IMR-90 (cell line): ENCODE results near the gene BICD2. TPM values are rescaled to one million over a fixed set of nuclear protein-coding genes. Genes with fewer than 3 reads are reported as not detected.

Experiments used
- ATAC-seq: fragments of 200-7000 bp; cut with Tn5 transposase; 2 replicates; pipeline ENCODE4 v1.9.1; 2020; ENCODE audit warnings: low read depth, mild to moderate bottlenecking, moderate library complexity
- BruUV-seq: library from RNA; stranded (reverse); fragments of 400-500 nt; replicated peaks from 2 replicates; lab custom pipeline; 2021; lab: Mats Ljungman, UMichigan
- CTCF ChIA-PET: fragments of 300-600 bp; formaldehyde crosslinking; extraction: SDS; loops from one replicate; lab custom pipeline; 2021; ENCODE audit warnings: antibody characterized with exemption; lab: Yijun Ruan, JAX
- POLR2A ChIA-PET: fragments of 300-600 bp; sonication (Branson Sonifier 250); formaldehyde crosslinking; loops from one replicate; lab custom pipeline; 2022; ENCODE audit warnings: antibody characterized with exemption; ENCODE audit not compliant: unreplicated experiment; lab: Charles Lee
- DNase-seq: peaks from one replicate; pipeline ENCODE4 v3.0.0; 2013
- H2AFZ ChIP-seq: replicated peaks from 2 replicates; pipeline ENCODE3; 2013; ENCODE audit warnings: low read length, mild to moderate bottlenecking; ENCODE audit not compliant: poor library complexity
- H2AK5ac ChIP-seq: 2 replicates; pipeline ENCODE4 v1.6.1; 2013; ENCODE audit warnings: low read depth, low read length, inconsistent platforms
- H2AK9ac ChIP-seq: replicated peaks from 2 replicates; pipeline ENCODE3; 2013; ENCODE audit warnings: mild to moderate bottlenecking, low read depth, low read length, moderate library complexity; ENCODE audit not compliant: poor library complexity
- H2BK120ac ChIP-seq: 2 replicates; pipeline ENCODE4 v1.6.1; 2013; ENCODE audit warnings: low read depth, low read length, inconsistent platforms
- H2BK15ac ChIP-seq: 3 replicates; pipeline ENCODE4 v1.6.1; 2013; ENCODE audit warnings: low read depth, low read length, inconsistent platforms
- H2BK20ac ChIP-seq: 2 replicates; pipeline ENCODE4 v1.6.1; 2013; ENCODE audit warnings: low read depth, mild to moderate bottlenecking, inconsistent platforms, low read length, moderate library complexity
- H2BK5ac ChIP-seq: 2 replicates; pipeline ENCODE4 v1.6.1; 2013; ENCODE audit warnings: mild to moderate bottlenecking, low read depth, low read length, inconsistent platforms; ENCODE audit not compliant: poor library complexity, severe bottlenecking
- H3K14ac ChIP-seq: replicated peaks from 2 replicates; pipeline ENCODE4 v1.6.1; 2013; ENCODE audit warnings: low read depth, low read length, inconsistent platforms
- H3K18ac ChIP-seq: 2 replicates; pipeline ENCODE4 v1.6.1; 2013; ENCODE audit warnings: low read depth, low read length, control low read depth
- H3K23ac ChIP-seq: 2 replicates; pipeline ENCODE4 v1.6.1; 2013; ENCODE audit warnings: low read depth, low read length, inconsistent platforms
- H3K27ac ChIP-seq: 2 replicates; pipeline ENCODE4 v1.5.1; 2013; ENCODE audit warnings: mild to moderate bottlenecking, control low read depth, low read length; ENCODE audit not compliant: insufficient read depth
- H3K27me3 ChIP-seq: 2 replicates; pipeline ENCODE4 v1.6.1; 2013; ENCODE audit warnings: low read length; ENCODE audit not compliant: control insufficient read depth, insufficient read depth
- H3K36me3 ChIP-seq: 2 replicates; pipeline ENCODE4 v1.6.1; 2013; ENCODE audit warnings: low read length, mixed read lengths; ENCODE audit not compliant: control insufficient read depth, insufficient read depth
- H3K4ac ChIP-seq: 2 replicates; pipeline ENCODE4 v1.6.1; 2013; ENCODE audit warnings: low read depth, low read length, inconsistent platforms
- H3K4me1 ChIP-seq: 2 replicates; pipeline ENCODE4 v1.6.1; 2013; ENCODE audit warnings: low read length, mixed read lengths; ENCODE audit not compliant: control insufficient read depth, insufficient read depth
- H3K4me2 ChIP-seq: 2 replicates; pipeline ENCODE4 v1.6.1; 2013; ENCODE audit warnings: low read depth, mild to moderate bottlenecking, control low read depth, low read length, moderate library complexity
- H3K4me3 ChIP-seq: 2 replicates; pipeline ENCODE4 v1.5.1; 2013; ENCODE audit warnings: low read depth, mild to moderate bottlenecking, control low read depth, low read length, moderate library complexity; ENCODE audit not compliant: insufficient read depth
- H3K56ac ChIP-seq: 2 replicates; pipeline ENCODE4 v1.6.1; 2013; ENCODE audit warnings: low read length, inconsistent platforms; ENCODE audit not compliant: insufficient read depth; ENCODE audit errors: extremely low read depth
- H3K79me1 ChIP-seq, 2 experiments: 2 replicates each; pipeline ENCODE4 v1.6.1; 2013; ENCODE audit warnings: low read length in 2 of 2, inconsistent platforms in 1 of 2, low read depth in 1 of 2
- H3K9ac ChIP-seq: 2 replicates; pipeline ENCODE4 v1.6.1; 2013; ENCODE audit warnings: low read depth, low read length, control low read depth
- H3K9me1 ChIP-seq: 2 replicates; pipeline ENCODE4 v1.6.1; 2013; ENCODE audit warnings: low read length, inconsistent platforms; ENCODE audit not compliant: insufficient read depth
- H3K9me3 ChIP-seq: 2 replicates; pipeline ENCODE4 v1.6.1; 2013; ENCODE audit warnings: low read length; ENCODE audit not compliant: control insufficient read depth, insufficient read depth
- H4K20me1 ChIP-seq: 2 replicates; pipeline ENCODE4 v1.6.1; 2013; ENCODE audit warnings: low read length, inconsistent platforms; ENCODE audit not compliant: insufficient read depth
- H4K5ac ChIP-seq: 2 replicates; pipeline ENCODE4 v1.6.1; 2013; ENCODE audit warnings: mild to moderate bottlenecking, low read depth, low read length, control low read depth
- H4K8ac ChIP-seq, 2 experiments: 2 replicates each; pipeline ENCODE4 v1.6.1; 2013; ENCODE audit warnings: low read depth in 2 of 2, low read length in 2 of 2, control low read depth in 1 of 2, inconsistent platforms in 1 of 2
- H4K91ac ChIP-seq: 2 replicates; pipeline ENCODE4 v1.6.1; 2013; ENCODE audit warnings: low read depth, low read length, inconsistent platforms; ENCODE audit not compliant: insufficient read depth
- CEBPB ChIP-seq: IDR thresholded peaks from 2 replicates; pipeline ENCODE4 v1.6.1; 2012; ENCODE audit warnings: low read depth, low read length, improper control_type of control experiment
- CHD1 ChIP-seq: IDR thresholded peaks from 2 replicates; pipeline ENCODE4 v1.6.1; 2012; ENCODE audit warnings: low read depth, low read length, improper control_type of control experiment
- CTCF ChIP-seq: conservative IDR thresholded peaks from 2 replicates; pipeline ENCODE4 v1.5.1; 2012; ENCODE audit warnings: mild to moderate bottlenecking, low read depth, low read length, improper control_type of control experiment
- FOS ChIP-seq: fragments of 150-350 bp; IDR thresholded peaks from 2 replicates; pipeline ENCODE4 v1.6.1; 2016; ENCODE audit warnings: low read depth, low read length
- MAFK ChIP-seq: IDR thresholded peaks from 2 replicates; pipeline ENCODE4 v1.6.1; 2012; ENCODE audit warnings: low read depth, low read length, improper control_type of control experiment
- MAZ ChIP-seq: IDR thresholded peaks from 2 replicates; pipeline ENCODE4 v1.6.1; 2012; ENCODE audit warnings: low read depth, mild to moderate bottlenecking, low read length, improper control_type of control experiment, moderate library complexity, borderline replicate concordance
- MXI1 ChIP-seq: IDR thresholded peaks from 2 replicates; pipeline ENCODE4 v1.6.1; 2012; ENCODE audit warnings: low read depth, mild to moderate bottlenecking, low read length, moderate library complexity, borderline replicate concordance
- RAD21 ChIP-seq: IDR thresholded peaks from 2 replicates; pipeline ENCODE4 v1.6.1; 2012; ENCODE audit warnings: low read length, improper control_type of control experiment
- RCOR1 ChIP-seq: IDR thresholded peaks from 2 replicates; pipeline ENCODE4 v1.6.1; 2012; ENCODE audit warnings: mild to moderate bottlenecking, low read length, improper control_type of control experiment; ENCODE audit not compliant: insufficient replicate concordance
- RFX5 ChIP-seq: IDR thresholded peaks from 2 replicates; pipeline ENCODE4 v1.8.0; 2012; ENCODE audit warnings: low read depth, mild to moderate bottlenecking, low read length, moderate library complexity
- SMC3 ChIP-seq: fragments of 150-350 bp; IDR thresholded peaks from 2 replicates; pipeline ENCODE4 v1.6.1; 2016; ENCODE audit warnings: low read depth, mild to moderate bottlenecking, antibody characterized with exemption, low read length, moderate library complexity
- USF2 ChIP-seq: fragments of 150-350 bp; IDR thresholded peaks from 2 replicates; pipeline ENCODE4 v1.6.1; 2017; ENCODE audit warnings: mild to moderate bottlenecking, antibody characterized with exemption, low read length, low read depth
- WGBS, 2 experiments: methylation state at CpG; one replicate each; pipeline versions ENCODE4 v1.1.5 to v1.1.7; 2013; ENCODE audit warnings: missing lambda C conversion rate in 2 of 2; ENCODE audit not compliant: insufficient read length in 1 of 2; ENCODE audit errors: extremely low coverage in 2 of 2; 5-methylcytosine and 5-hydroxymethylcytosine counted together
- dilution Hi-C: fragments of 300-500 bp; cut with HindIII; formaldehyde crosslinking; loops from one replicate; pipeline ENCODE4 v1.14.3; 2018; ENCODE audit warnings: low sequenced_read_pairs; ENCODE audit not compliant: unreplicated experiment
- in situ Hi-C: fragments of 300-500 bp; cut with MboI; formaldehyde crosslinking; loops from 3 replicates; pipeline ENCODE4 v1.14.3; 2019; ENCODE audit warnings: low sequenced_read_pairs, inconsistent platforms, mixed read lengths
- intact Hi-C: fragments of 100-400 bp; cut with micrococcal nuclease; formaldehyde crosslinking; loops from 2 replicates; pipeline ENCODE4 v1.10.0; 2022
- polyA plus RNA-seq, 3 experiments: library from polyadenylated mRNA; depleted of rRNA; stranded (reverse); fragments of >200 nt; gene quantifications; 2 replicates each; pipeline ENCODE4 v1.2.3, GENCODE V29; 2012; ENCODE audit warnings: low replicate concordance in 1 of 3
- total RNA-seq: library from RNA; depleted of rRNA; stranded (reverse); fragments of >200 nt; gene quantifications from 2 replicates; pipeline ENCODE4 v1.2.3, GENCODE V29; 2012

Gene BICD2
- total and polyA plus RNA-seq, 2 of the 4 experiments (the other 2 are of a cell fraction) = 21.5 to 35.7 TPM

GRCh38 chr9:92666236-92666635, 98.4 kb downstream of the BICD2 start:
- H3K4me1 ChIP-seq = peaks cover 14% of the 10 kb centered on the region
- no TSS peak for BruUV-seq
- ChIA-PET POLR2A (no interaction called here), CTCF (no interaction called here)
- H3K56ac ChIP-seq = no peak overlapping the region
- H3K36me3 ChIP-seq = peaks cover 7% of the 10 kb centered on the region
- H2BK5ac ChIP-seq = no peak overlapping the region
- H2BK120ac ChIP-seq = no peak overlapping the region
- H2BK15ac ChIP-seq = no peak overlapping the region
- DNase-seq (no peak), ATAC-seq (no peak)
- no peak overlapping the region for H3K14ac ChIP-seq
- H2AFZ ChIP-seq = no peak overlapping the region
- H3K79me1 ChIP-seq = peaks cover 32 to 89% of the 10 kb centered on the region in 2 experiments
- H2AK5ac ChIP-seq = no peak overlapping the region
- in situ Hi-C loops = no loop called here
- no peaks in the 10 kb centered on the region for H3K9me3 ChIP-seq
- no peak overlapping the region for H3K9ac ChIP-seq
- no peak overlapping the region for H3K27ac ChIP-seq
- TF ChIP-seq CTCF (no peak), USF2 (no peak), MAFK (no peak), FOS (no peak), CEBPB (no peak), MXI1 (no peak), RAD21 (no peak), SMC3 (no peak), RCOR1 (no peak), RFX5 (no peak), CHD1 (no peak), MAZ (no peak)
- no peaks in the 10 kb centered on the region for H3K27me3 ChIP-seq
- no peak overlapping the region for H2AK9ac ChIP-seq
- H3K4me2 ChIP-seq = no peak overlapping the region
- H3K23ac ChIP-seq = no peak overlapping the region
- no peak overlapping the region for H3K4me3 ChIP-seq
- H4K20me1 ChIP-seq = peaks cover 60% of the 10 kb centered on the region
- WGBS, 2 experiments = 93% methylated on average over 5 of the region's 6 CpGs; no CpG with 5 or more reads in 1 of the 2 experiments
- H3K4ac ChIP-seq = no peak overlapping the region
- H4K5ac ChIP-seq = no peak overlapping the region
- intact Hi-C loops = no loop called here
- H4K91ac ChIP-seq = no peak overlapping the region
- dilution Hi-C loops = no loop called here
- no peak overlapping the region for H4K8ac ChIP-seq
- no peak overlapping the region for H3K18ac ChIP-seq
- H3K9me1 ChIP-seq = peaks cover 17% of the 10 kb centered on the region; the same call in 1 of the 2 replicates
- H2BK20ac ChIP-seq = no peak overlapping the region
